RWPE2 (cell line): ENCODE measurements around the gene SLC6A15.

Experiments
- ATAC-seq: fragments of 200-7000 bp; cut with Tn5 transposase; 3 replicates; pipeline ENCODE4 v1.9.1; 2021; ENCODE audit warnings: low read depth
- DNase-seq: peaks from one replicate; pipeline ENCODE4 v3.0.0-alpha.2; 2020; ENCODE audit warnings: low spot score
- H3K27ac ChIP-seq: fragments of 450-650 bp; 2 replicates; pipeline ENCODE4 v1.5.1; 2017; ENCODE audit warnings: mild to moderate bottlenecking; ENCODE audit not compliant: poor library complexity, severe bottlenecking
- H3K27me3 ChIP-seq: fragments of 250-450 bp; sonication (Bioruptor Pico); 2 replicates; pipeline ENCODE4 v1.5.1; 2021; ENCODE audit warnings: mild to moderate bottlenecking, moderate library complexity; ENCODE audit not compliant: insufficient read depth, poor library complexity, severe bottlenecking
- H3K36me3 ChIP-seq: fragments of 250-450 bp; sonication (Bioruptor Pico); 2 replicates; pipeline ENCODE4 v1.5.1; 2020; ENCODE audit warnings: low read depth, mild to moderate bottlenecking, moderate library complexity
- H3K4me1 ChIP-seq: fragments of 250-450 bp; sonication (Bioruptor Pico); 2 replicates; pipeline ENCODE4 v1.5.1; 2021; ENCODE audit warnings: mild to moderate bottlenecking, moderate library complexity; ENCODE audit not compliant: insufficient read depth, poor library complexity, severe bottlenecking
- H3K4me3 ChIP-seq: fragments of 250-450 bp; sonication (Bioruptor Pico); 2 replicates; pipeline ENCODE4 v1.5.1; 2021; ENCODE audit warnings: mild to moderate bottlenecking, moderate library complexity; ENCODE audit not compliant: severe bottlenecking
- H3K9me3 ChIP-seq: fragments of 250-450 bp; sonication (Bioruptor Pico); 2 replicates; pipeline ENCODE4 v1.5.1; 2021; ENCODE audit warnings: mild to moderate bottlenecking, moderate library complexity; ENCODE audit not compliant: severe bottlenecking
- TF ChIP-seq, protein P1 (sequence below): fragments of 450-650 bp; IDR thresholded peaks from one replicate; pipeline ENCODE4 v1.5.1; 2017; ENCODE audit warnings: mild to moderate bottlenecking, moderate library complexity; ENCODE audit not compliant: poor library complexity, severe bottlenecking

SLC6A15 gene

GRCh38 chr12:84843593-84844144 is 68.9 kb downstream of the SLC6A15 start:
- Histone ChIP-seq H3K27me3 (no peaks in the 10 kb centered on the region), H3K27ac (no peak overlapping the region), H3K4me1 (no peaks in the 10 kb centered on the region), H3K9me3 (no peaks in the 10 kb centered on the region), H3K36me3 (no peaks in the 10 kb centered on the region), H3K4me3 (no peak overlapping the region)
- TF ChIP-seq, protein P1, sequence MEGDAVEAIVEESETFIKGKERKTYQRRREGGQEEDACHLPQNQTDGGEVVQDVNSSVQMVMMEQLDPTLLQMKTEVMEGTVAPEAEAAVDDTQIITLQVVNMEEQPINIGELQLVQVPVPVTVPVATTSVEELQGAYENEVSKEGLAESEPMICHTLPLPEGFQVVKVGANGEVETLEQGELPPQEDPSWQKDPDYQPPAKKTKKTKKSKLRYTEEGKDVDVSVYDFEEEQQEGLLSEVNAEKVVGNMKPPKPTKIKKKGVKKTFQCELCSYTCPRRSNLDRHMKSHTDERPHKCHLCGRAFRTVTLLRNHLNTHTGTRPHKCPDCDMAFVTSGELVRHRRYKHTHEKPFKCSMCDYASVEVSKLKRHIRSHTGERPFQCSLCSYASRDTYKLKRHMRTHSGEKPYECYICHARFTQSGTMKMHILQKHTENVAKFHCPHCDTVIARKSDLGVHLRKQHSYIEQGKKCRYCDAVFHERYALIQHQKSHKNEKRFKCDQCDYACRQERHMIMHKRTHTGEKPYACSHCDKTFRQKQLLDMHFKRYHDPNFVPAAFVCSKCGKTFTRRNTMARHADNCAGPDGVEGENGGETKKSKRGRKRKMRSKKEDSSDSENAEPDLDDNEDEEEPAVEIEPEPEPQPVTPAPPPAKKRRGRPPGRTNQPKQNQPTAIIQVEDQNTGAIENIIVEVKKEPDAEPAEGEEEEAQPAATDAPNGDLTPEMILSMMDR: no peak
- ATAC-seq (no peak), DNase-seq (no peak)

DNA sequence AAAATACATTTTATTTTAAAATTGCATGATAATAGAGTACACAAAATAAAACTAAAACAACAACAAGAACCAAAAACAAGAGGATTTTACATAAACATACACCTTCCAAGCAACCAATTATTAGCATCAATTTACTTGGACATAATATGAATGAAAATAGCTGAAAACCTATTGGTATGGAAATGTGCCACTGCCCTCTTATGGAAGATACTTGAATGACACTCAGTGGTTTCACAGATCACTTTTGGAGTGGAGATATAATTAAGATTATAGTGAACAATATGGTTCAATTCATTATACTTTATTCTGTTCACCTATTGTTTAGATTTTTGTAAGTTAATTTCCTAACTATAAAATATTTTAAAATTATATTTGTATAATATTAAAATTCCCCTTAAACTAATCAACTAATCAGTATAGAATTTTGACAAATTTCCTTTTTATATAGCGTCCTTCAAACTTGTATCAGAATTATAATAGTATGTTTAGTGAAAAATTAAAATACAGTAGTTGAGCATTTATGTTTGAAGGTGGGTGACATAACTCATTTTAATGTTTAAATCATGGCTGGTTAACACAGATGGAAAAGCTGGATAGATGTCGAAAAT is 70.1 kb downstream of the SLC6A15 start:
- H3K4me3 ChIP-seq: no peak overlapping the region

GRCh38 chr12:84841591-84841990 is 71.0 kb downstream of the SLC6A15 start:
- no peak for ATAC-seq
- Histone ChIP-seq H3K9me3 (no peaks in the 10 kb centered on the region), H3K4me3 (no peak overlapping the region), H3K27ac (no peak overlapping the region), H3K27me3 (no peaks in the 10 kb centered on the region), H3K4me1 (no peaks in the 10 kb centered on the region), H3K36me3 (no peaks in the 10 kb centered on the region)
- DNase-seq: no peak
- TF ChIP-seq, protein P1: no peak

More for the DNA sequence above, 70.1 kb downstream of the SLC6A15 start:
- Histone ChIP-seq H3K4me1 (no peaks in the 10 kb centered on the region), H3K36me3 (no peaks in the 10 kb centered on the region), H3K27ac (no peak overlapping the region), H3K27me3 (no peaks in the 10 kb centered on the region), H3K9me3 (no peaks in the 10 kb centered on the region)
- DNase-seq (no peak), ATAC-seq (no peak)
- TF ChIP-seq, protein P1: peak; percentile 94

- H3K27ac ChIP-seq: no peak overlapping the region
- H3K4me1 ChIP-seq: no peaks in the 10 kb centered on the region
- DNase-seq (no peak), ATAC-seq (no peak)
- no peak overlapping the region for H3K4me3 ChIP-seq
- H3K27me3 ChIP-seq: no peaks in the 10 kb centered on the region
- H3K36me3 ChIP-seq: no peaks in the 10 kb centered on the region
- TF ChIP-seq, protein P1: no peak
- no peaks in the 10 kb centered on the region for H3K9me3 ChIP-seq
These were observed 72.2 kb downstream of the SLC6A15 start for GRCh38 chr12:84840356-84840755.

GRCh38 chr12:84826925-84827324 is 85.7 kb downstream of the SLC6A15 start:
- Histone ChIP-seq H3K4me3 (no peak overlapping the region), H3K9me3 (no peaks in the 10 kb centered on the region), H3K36me3 (no peaks in the 10 kb centered on the region), H3K4me1 (no peaks in the 10 kb centered on the region), H3K27me3 (no peaks in the 10 kb centered on the region), H3K27ac (no peak overlapping the region)
- TF ChIP-seq, protein P1: no peak
- DNase-seq: no peak
- no peak for ATAC-seq
